Memory B cell (primary cell): ENCODE results near the gene GPC6.

Experiments used
- ATAC-seq: fragments of 150-1000 bp; cut with Tn5 transposase; 2 replicates; pipeline ENCODE4 v1.10.0; 2021; ENCODE audit warnings: low read depth, mild to moderate bottlenecking, moderate library complexity
- DNase-seq, 2 donors: peaks; one replicate each; pipeline ENCODE4 v3.0.0; 2022; ENCODE audit warnings: low spot score in 2 of 2
- H3K27ac Mint-ChIP-seq: one replicate; pipeline ENCODE4 v1.8.0; 2022; ENCODE audit warnings: mild to moderate bottlenecking, moderate library complexity, mixed read lengths
- H3K27me3 Mint-ChIP-seq: one replicate; pipeline ENCODE4 v1.8.0; 2022; ENCODE audit warnings: mixed read lengths
- H3K36me3 Mint-ChIP-seq: one replicate; pipeline ENCODE4 v1.8.0; 2022; ENCODE audit warnings: mild to moderate bottlenecking, mixed read lengths
- H3K4me1 Mint-ChIP-seq: one replicate; pipeline ENCODE4 v1.8.0; 2022; ENCODE audit warnings: mixed read lengths
- H3K4me3 Mint-ChIP-seq: one replicate; pipeline ENCODE4 v1.8.0; 2022; ENCODE audit warnings: mild to moderate bottlenecking, moderate library complexity, mixed read lengths
- H3K9me3 Mint-ChIP-seq: one replicate; pipeline ENCODE4 v1.8.0; 2022; ENCODE audit warnings: mixed read lengths

GPC6 gene

DNA sequence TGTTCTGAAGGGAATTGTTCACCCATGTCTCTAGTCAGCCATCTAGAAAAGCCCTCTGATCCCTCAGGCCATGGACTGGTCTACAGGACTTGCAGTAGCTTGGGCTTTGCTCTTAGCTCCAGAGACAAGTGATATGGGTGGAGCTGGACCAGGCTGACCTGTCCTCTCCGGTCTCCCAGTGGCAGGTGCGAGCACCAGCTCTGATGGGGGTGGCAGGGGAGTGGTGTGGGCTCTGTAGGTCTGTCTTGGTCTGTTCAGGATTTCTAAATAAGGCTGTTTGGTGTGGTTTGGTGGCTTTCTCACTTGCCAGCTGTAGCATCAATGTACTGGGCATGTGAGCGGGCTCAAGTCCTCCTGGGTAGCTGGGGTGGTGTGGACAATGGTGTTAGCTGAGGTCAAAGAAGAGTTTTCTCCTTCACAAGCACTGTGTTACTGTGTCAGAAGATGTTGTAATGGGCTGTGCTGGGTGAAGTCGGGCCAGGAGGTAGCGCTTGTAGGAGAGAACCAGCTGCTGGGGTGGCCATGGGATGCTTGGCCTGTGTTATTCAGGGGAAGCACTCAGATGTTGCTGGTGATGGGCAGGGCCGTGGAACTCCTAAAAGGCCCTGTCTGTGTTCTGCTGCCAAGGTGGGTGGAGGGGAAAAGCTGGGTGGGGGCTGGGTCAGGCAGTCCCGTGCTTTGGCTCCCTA is 16.9 kb downstream of the GPC6 start:
- H3K4me3 Mint-ChIP-seq: no peak overlapping the region
- H3K4me1 Mint-ChIP-seq: no peaks in the 10 kb centered on the region
- DNase-seq (no peak), ATAC-seq (no peak)
- H3K27me3 Mint-ChIP-seq: no peaks in the 10 kb centered on the region
- peaks cover 11% of the 10 kb centered on the region for H3K9me3 Mint-ChIP-seq
- H3K36me3 Mint-ChIP-seq: no peaks in the 10 kb centered on the region
- no peak overlapping the region for H3K27ac Mint-ChIP-seq

DNA sequence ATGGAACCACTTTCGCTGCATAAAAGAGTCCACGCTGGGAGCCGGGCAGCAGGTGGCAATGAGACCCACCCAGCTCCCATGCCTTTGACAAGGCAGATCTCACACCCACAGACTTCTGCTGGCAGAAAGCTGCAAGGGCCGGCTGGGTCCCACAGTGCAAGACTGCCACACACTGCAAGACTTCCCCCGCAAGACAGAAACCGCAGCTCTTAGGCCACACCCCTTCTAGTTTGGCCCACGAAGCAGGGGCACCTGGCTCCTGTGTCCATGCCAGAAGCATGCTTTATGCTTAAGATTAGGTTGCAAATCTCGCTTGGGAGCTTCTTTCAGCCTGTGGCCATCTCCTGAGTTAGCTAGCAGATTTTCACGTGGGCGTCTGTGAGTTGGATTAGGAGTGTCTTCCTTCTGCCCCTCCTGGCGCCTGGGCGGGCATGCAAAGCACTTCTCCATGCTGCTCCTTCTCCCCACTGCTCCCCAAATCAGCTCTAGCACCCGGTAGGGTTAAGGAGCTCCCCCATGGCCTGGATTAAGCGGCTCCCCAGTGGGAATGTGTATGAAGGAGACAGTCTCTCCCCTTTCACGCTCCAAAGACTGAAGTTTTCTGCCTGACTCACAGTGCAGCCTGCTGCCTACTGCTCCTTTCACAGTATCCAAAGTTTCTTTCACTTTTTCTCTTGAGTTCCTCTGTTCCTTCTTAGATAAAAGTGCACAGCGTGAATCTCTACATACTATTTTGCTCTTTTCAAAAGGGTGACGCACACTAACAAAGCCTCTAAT is 17.7 kb downstream of the GPC6 start:
- Mint-ChIP-seq H3K4me3 (no peak overlapping the region), H3K27me3 (no peaks in the 10 kb centered on the region), H3K36me3 (no peaks in the 10 kb centered on the region), H3K9me3 (peaks cover 7% of the 10 kb centered on the region), H3K4me1 (no peaks in the 10 kb centered on the region), H3K27ac (no peak overlapping the region)
- DNase-seq: no peak
- no peak for ATAC-seq

DNA sequence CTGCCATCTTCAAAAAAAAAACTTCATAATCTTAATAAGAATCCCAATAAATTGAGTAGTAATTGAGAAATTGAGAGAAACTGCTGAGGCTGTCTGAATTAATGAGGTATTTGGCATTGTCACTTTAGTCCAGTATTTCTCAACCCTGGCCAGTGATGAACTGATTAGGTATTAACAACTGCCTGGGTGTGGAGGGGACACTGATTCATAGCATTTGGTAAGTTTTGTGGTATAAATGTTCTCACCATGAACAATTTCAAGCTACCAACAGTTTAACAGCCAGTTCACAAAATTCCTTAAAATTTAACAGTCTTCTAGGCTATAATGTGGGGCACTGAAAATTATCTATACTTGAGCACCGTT is 18.3 kb downstream of the GPC6 start:
- DNase-seq (no peak), ATAC-seq (no peak)
- no peaks in the 10 kb centered on the region for H3K27me3 Mint-ChIP-seq
- H3K36me3 Mint-ChIP-seq: no peaks in the 10 kb centered on the region
- no peaks in the 10 kb centered on the region for H3K4me1 Mint-ChIP-seq
- H3K27ac Mint-ChIP-seq: no peak overlapping the region
- H3K9me3 Mint-ChIP-seq: peaks cover 7% of the 10 kb centered on the region
- no peak overlapping the region for H3K4me3 Mint-ChIP-seq

DNA sequence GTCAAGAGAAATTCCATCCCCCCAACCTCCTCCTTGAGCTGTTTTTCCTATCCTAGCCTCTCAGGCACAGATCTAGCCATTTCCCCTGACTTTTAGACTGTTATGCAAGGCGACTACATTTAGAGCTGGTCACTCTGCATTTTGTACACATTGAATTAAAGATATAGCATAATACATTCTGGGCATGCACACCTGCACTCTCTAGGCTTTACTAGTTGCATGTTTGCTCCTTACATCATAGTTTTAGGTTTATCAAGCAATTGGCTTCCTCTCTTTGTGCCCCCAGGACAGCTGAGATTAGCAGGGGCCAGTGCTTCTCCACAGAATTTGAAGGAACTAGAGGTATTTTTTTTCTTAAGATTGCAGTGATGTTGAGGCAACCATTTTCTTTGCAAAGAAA is 19.5 kb downstream of the GPC6 start:
- Mint-ChIP-seq H3K27me3 (no peaks in the 10 kb centered on the region), H3K27ac (no peak overlapping the region), H3K4me1 (no peaks in the 10 kb centered on the region), H3K4me3 (no peak overlapping the region), H3K9me3 (peaks cover 3% of the 10 kb centered on the region), H3K36me3 (no peaks in the 10 kb centered on the region)
- ATAC-seq (no peak), DNase-seq (no peak)

DNA sequence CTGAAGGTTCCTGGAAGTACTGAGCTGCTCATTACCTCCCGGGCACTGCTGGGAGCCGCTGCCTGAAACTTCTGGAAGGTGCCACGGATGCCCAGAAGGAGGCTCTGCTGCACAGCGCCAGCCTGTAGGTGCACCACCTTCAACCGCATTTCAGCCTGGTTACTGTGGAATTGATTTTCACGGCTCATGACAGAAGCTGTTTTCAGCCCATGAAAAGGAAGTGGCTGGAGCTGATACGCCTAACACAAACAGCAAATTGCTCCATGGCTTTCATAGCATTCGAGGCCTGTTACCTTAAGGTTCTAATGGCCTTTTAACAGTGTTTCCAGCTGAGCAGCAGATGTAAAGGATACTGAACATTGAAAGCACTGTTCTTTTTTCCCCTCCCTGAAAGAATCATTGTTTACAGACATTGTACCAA is 22.0 kb downstream of the GPC6 start:
- H3K27ac Mint-ChIP-seq: no peak overlapping the region
- H3K4me3 Mint-ChIP-seq: no peak overlapping the region
- H3K36me3 Mint-ChIP-seq: no peaks in the 10 kb centered on the region
- H3K27me3 Mint-ChIP-seq: no peaks in the 10 kb centered on the region
- DNase-seq (no peak), ATAC-seq (no peak)
- peaks cover 1% of the 10 kb centered on the region for H3K9me3 Mint-ChIP-seq
- no peaks in the 10 kb centered on the region for H3K4me1 Mint-ChIP-seq

DNA sequence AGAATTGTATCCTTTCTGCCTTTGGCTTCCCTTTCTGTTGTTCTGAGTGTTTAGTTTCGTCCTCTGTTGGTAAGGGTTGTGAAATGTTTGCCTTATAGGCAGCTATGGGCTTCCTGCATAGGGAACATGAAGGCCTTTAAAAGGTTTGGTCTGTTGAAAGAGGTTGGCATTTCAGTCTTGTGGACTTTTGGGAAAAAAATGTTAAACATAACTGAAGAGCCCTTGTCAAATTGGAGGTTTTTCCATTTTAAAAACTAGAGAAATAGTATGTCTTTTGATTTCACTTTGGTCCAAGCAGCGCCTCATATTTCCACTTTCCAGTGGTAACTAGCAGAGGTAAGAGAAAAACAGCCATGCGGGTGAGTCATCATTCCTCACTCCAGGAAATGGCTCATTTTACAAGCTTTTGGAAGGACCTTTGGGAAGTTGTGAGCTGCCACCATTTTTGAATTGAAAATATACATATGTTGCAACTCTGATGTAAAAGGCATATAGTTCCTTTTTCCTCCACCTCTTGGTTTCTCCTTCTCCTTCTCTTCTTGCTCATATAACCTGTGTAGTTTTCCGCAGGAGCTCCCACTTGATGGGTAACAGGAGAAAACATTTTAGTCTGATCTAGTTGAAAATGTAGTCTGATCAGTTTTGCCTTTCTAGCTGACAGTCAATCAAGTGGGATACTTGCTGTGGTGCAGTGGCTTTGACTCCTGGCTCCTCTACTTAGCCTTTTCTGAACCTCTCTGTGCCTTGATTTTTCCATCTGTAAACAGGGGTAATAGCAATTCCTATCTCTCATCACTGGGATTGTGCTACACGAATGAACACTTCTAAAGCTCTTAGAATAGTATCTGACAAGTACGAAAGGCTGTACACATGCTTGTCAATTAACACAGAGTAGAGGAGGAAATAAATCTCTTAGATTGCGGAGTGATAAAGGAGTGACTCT is 23.0 kb downstream of the GPC6 start:
- H3K27ac Mint-ChIP-seq: no peak overlapping the region
- H3K36me3 Mint-ChIP-seq: no peaks in the 10 kb centered on the region
- no peaks in the 10 kb centered on the region for H3K4me1 Mint-ChIP-seq
- DNase-seq: no peak
- ATAC-seq: no peak
- no peaks in the 10 kb centered on the region for H3K27me3 Mint-ChIP-seq
- no peak overlapping the region for H3K4me3 Mint-ChIP-seq
- H3K9me3 Mint-ChIP-seq: peaks cover 1% of the 10 kb centered on the region

DNA sequence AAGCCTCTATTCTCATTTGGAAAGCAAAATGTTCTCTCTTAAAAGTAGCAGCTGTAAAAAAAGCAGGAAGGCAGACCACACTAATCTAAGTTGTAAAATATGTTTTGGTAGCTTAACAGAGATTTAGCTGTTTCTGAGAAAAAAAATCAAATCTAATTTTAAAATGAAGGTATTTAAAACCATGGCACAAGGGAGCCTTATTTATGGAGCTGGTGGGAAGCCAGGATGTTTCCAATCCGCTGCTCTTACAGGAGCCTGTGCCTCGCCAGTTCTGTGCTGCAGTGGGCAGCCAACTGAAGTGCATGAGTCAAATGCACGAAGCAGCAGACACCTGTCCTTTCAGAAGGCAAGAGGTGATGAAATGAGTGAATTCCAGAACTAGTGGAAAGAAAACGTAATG is 28.2 kb downstream of the GPC6 start:
- H3K36me3 Mint-ChIP-seq: no peaks in the 10 kb centered on the region
- peaks cover 3% of the 10 kb centered on the region for H3K9me3 Mint-ChIP-seq
- H3K4me1 Mint-ChIP-seq: no peaks in the 10 kb centered on the region
- DNase-seq (no peak), ATAC-seq (no peak)
- H3K4me3 Mint-ChIP-seq: no peak overlapping the region
- no peaks in the 10 kb centered on the region for H3K27me3 Mint-ChIP-seq
- no peak overlapping the region for H3K27ac Mint-ChIP-seq

DNA sequence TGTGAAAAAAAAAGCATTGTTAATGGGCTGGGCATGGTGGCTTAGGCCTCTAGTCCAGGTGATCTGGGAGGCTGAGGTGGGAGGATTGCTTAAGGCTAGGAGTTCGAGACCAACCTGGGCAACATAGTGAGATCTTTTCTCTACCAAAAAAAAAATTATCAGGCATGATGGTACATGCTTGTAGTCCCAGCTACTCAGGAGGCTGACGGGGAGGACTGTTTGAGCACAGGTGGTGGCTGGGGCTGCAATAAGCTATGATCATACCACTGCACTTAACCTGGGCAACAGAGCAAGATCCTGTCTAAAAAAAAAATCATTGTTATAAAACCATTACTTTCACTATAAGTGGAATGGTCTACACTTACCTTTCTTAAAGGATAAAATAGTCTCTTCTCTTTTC is 30.4 kb downstream of the GPC6 start:
- Mint-ChIP-seq H3K9me3 (peaks cover 3% of the 10 kb centered on the region), H3K4me3 (no peak overlapping the region), H3K4me1 (no peaks in the 10 kb centered on the region), H3K27me3 (no peaks in the 10 kb centered on the region), H3K36me3 (no peaks in the 10 kb centered on the region), H3K27ac (no peak overlapping the region)
- ATAC-seq (no peak), DNase-seq (no peak)

DNA sequence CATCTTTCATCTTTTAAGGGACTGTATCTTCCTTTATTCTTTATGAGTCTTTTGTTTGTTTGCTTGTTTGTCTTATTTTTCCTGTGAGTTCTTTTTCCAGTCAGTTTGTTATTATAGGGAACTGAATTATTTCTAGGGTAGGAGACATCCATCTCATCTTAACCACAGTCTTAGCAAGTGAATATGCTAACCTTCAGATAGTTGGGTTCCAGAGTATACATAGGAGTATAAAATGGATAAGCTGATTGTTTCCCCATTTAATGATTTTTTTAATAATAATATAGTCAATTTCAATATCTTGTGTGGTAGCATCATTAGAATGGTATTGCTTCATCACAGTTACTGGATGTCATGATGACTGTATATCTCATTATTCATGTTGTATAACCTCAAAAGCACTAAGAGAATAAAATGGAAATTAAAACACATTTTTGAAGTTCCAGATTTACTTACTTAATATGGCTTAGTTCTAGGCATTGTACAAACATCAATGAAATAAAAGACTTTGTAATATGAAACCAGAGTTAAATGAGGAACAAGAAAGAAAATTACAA is 33.0 kb downstream of the GPC6 start:
- ATAC-seq (no peak), DNase-seq (no peak)
- Mint-ChIP-seq H3K36me3 (no peaks in the 10 kb centered on the region), H3K27ac (no peak overlapping the region), H3K9me3 (peaks cover 3% of the 10 kb centered on the region), H3K27me3 (no peaks in the 10 kb centered on the region), H3K4me1 (no peaks in the 10 kb centered on the region), H3K4me3 (no peak overlapping the region)

DNA sequence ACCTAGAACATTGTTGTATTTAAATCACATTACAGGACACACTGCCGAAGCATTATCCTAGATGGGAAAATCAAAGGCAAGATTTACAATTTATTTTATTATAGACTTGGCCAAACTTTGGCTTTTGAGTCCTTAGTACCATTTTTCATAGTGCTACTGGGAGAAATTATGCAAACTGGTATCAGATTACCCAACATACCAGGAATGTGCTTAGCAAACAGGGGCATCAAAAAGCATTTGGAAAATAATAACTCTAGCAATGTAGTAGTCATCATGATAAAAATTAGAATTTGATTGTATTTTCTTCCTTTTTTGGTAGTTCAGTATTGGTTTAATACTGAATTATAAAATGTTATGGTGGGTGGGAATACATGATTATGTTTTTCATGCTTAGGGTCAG is 34.0 kb downstream of the GPC6 start:
- DNase-seq (no peak), ATAC-seq (no peak)
- Mint-ChIP-seq H3K27me3 (no peaks in the 10 kb centered on the region), H3K4me1 (no peaks in the 10 kb centered on the region), H3K36me3 (no peaks in the 10 kb centered on the region), H3K4me3 (no peak overlapping the region), H3K27ac (no peak overlapping the region), H3K9me3 (peaks cover 3% of the 10 kb centered on the region)

DNA sequence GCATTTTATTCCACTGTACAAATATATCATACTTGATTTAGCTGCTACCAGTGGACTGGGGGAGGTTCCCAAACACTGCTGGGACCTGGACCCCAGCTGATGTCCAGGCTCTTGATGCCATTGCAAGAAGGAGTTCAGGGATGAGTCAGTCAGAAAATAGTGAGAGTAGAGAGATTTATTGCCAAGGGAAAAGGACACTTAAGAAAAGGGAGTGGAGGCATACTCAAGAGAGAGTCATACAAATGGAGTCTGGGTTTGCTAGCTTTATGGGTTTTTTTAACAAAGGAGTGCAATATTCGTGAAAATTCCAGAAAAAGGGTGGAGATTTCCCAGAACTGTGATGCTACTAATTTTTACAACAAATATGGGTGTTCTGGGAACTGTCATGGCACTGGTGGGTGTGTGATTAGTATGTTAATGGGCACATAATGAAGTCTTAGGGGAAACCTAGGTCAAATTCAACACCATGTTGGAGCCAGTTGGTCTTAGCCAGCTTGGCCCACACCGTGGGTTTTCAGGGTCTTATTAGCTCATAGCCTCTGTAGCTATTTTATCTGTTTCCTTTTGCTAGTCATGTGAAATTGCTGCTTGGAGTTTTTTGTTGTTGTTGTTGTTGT is 36.2 kb downstream of the GPC6 start:
- H3K27me3 Mint-ChIP-seq: no peaks in the 10 kb centered on the region
- DNase-seq: no peak

DNA sequence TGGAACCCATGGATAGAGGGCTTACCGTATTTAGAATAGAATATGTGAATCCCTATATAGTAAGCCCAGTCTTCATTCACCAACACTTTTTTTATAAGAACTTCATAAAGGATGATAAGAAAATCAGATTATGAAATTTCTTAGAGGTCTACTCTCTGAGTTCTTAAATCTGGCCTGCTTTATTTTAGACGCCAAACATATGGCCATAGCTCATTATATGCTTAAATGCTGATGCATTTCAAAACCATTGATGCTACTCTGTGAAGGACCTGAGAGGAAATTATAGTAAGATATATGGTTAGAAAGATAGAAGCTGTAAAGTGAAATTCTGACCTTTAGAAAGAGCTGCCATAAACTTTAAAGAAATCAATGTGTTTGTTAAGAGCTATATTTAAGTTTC is 38.3 kb downstream of the GPC6 start:
- H3K9me3 Mint-ChIP-seq: no peaks in the 10 kb centered on the region
- H3K36me3 Mint-ChIP-seq: no peaks in the 10 kb centered on the region
- H3K4me3 Mint-ChIP-seq: no peak overlapping the region
- H3K4me1 Mint-ChIP-seq: no peaks in the 10 kb centered on the region
- ATAC-seq: no peak
- H3K27ac Mint-ChIP-seq: no peak overlapping the region
- H3K27me3 Mint-ChIP-seq: no peaks in the 10 kb centered on the region
- no peak for DNase-seq

More for the DNA sequence above, 36.2 kb downstream of the GPC6 start:
- H3K4me1 Mint-ChIP-seq: no peaks in the 10 kb centered on the region
- no peak overlapping the region for H3K27ac Mint-ChIP-seq
- H3K9me3 Mint-ChIP-seq: no peaks in the 10 kb centered on the region
- H3K4me3 Mint-ChIP-seq: no peak overlapping the region
- H3K36me3 Mint-ChIP-seq: no peaks in the 10 kb centered on the region
- no peak for ATAC-seq

DNA sequence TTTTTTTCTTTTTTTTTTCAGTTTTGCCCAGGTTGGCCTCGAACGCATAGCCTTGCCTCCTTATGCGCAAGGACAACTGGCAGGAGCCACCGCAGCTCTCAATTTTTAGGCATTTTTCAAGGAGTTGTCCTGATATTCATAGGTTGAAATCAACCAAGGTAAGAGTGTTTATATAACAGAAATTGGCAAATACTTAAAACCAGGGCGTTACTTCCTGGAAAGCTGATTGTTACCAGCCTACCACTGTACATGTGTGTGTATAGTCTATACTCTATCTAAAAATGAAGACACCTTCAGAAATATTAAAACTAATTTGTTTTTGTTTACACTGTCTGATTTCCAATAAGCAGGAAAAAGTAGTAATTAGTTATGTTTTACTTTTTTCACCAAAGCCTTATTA is 39.2 kb downstream of the GPC6 start:
- Mint-ChIP-seq H3K9me3 (no peaks in the 10 kb centered on the region), H3K36me3 (no peaks in the 10 kb centered on the region), H3K4me1 (no peaks in the 10 kb centered on the region), H3K27me3 (no peaks in the 10 kb centered on the region), H3K4me3 (no peak overlapping the region), H3K27ac (no peak overlapping the region)
- DNase-seq (no peak), ATAC-seq (no peak)

DNA sequence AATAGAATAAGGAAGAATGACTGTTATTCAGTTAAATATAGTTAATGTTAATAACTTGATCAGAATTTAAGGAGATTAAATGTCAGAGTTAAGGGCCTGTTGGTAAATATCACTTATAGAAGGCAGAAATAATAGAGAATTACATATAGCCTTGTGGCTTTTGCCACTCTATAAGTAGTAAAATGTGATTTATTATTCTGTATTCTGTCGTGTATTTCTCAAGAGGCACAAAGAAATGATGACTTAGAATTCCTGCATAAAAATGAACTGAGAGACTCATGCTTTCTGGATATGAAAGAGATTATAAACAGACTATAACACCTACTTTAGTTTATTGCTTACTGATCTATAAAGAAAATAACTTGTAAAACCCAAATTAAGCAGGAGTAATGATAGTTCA is 40.1 kb downstream of the GPC6 start:
- H3K27me3 Mint-ChIP-seq: no peaks in the 10 kb centered on the region
- H3K36me3 Mint-ChIP-seq: no peaks in the 10 kb centered on the region
- ATAC-seq: no peak
- no peaks in the 10 kb centered on the region for H3K9me3 Mint-ChIP-seq
- H3K4me1 Mint-ChIP-seq: no peaks in the 10 kb centered on the region
- no peak for DNase-seq
- H3K27ac Mint-ChIP-seq: no peak overlapping the region
- no peak overlapping the region for H3K4me3 Mint-ChIP-seq
